ENCODE data around the gene GALNTL6.

Gene GALNTL6

GRCh38 chr4:172573899-172574298 lies 760.7 kb downstream of the GALNTL6 start:
- H3K27me3 ChIP-seq (ENCODE audit: insufficient read depth, insufficient read length), result no peaks in the 10 kb centered on the region

DNA sequence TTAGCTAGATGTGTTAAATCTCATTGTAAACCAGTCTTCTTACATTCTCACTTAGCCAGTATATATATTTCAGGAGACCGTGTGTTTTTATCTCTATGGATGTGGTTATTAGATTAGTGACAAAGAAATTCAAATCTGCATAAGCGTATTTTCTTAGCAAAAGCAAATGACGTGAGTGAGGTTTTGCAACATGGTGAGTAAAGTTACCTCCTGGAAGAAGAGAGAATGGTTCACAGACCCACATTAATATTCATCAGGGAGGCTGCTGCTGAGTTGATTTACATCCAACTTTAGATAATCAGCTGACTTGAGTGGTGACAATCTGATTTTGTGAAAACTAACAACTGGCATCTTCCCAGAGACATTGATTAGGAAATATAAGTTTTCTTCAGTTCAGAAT lies 765.5 kb downstream of the GALNTL6 start:
- DNase-seq (ENCODE audit: low read depth, low spot score), result no peak
- TF ChIP-seq ZNF274 (IDR thresholded peaks at IDR 0.05; ENCODE audit: low read depth, low read length) (no peak), YY1 (IDR thresholded peaks at IDR 0.05; ENCODE audit: insufficient read depth, insufficient read length) (no peak), SUZ12 (IDR thresholded peaks at IDR 0.05; ENCODE audit: extremely low read depth, insufficient read depth, insufficient read length) (no peak)
- H3K9ac ChIP-seq (ENCODE audit: insufficient read length, low read depth), result no peak overlapping the region
- H3K27me3 ChIP-seq (ENCODE audit: insufficient read depth, insufficient read length), result no peaks in the 10 kb centered on the region
- no peak overlapping the region for H3K4me3 ChIP-seq (ENCODE audit: insufficient read length, low read depth)
- H3K9me3 ChIP-seq (ENCODE audit: insufficient read depth, low read length), result no peaks in the 10 kb centered on the region
- no peaks in the 10 kb centered on the region for H3K4me1 ChIP-seq (ENCODE audit: insufficient read depth, insufficient read length)
- H3K36me3 ChIP-seq (ENCODE audit: insufficient read depth, insufficient read length, low read length), result no peaks in the 10 kb centered on the region

More at GRCh38 chr4:172573899-172574298, 760.7 kb downstream of the GALNTL6 start:
- TF ChIP-seq SUZ12 (IDR thresholded peaks at IDR 0.05; ENCODE audit: extremely low read depth, insufficient read depth, insufficient read length) (no peak), YY1 (IDR thresholded peaks at IDR 0.05; ENCODE audit: insufficient read depth, insufficient read length) (no peak), ZNF274 (IDR thresholded peaks at IDR 0.05; ENCODE audit: low read depth, low read length) (no peak)
- DNase-seq (ENCODE audit: low read depth, low spot score), result no peak
- no peaks in the 10 kb centered on the region for H3K36me3 ChIP-seq (ENCODE audit: insufficient read depth, insufficient read length, low read length)
- no peak overlapping the region for H3K9ac ChIP-seq (ENCODE audit: insufficient read length, low read depth)
- no peak overlapping the region for H3K4me3 ChIP-seq (ENCODE audit: insufficient read length, low read depth)
- no peaks in the 10 kb centered on the region for H3K4me1 ChIP-seq (ENCODE audit: insufficient read depth, insufficient read length)
- no peaks in the 10 kb centered on the region for H3K9me3 ChIP-seq (ENCODE audit: insufficient read depth, low read length)

- TF ChIP-seq YY1 (IDR thresholded peaks at IDR 0.05; ENCODE audit: insufficient read depth, insufficient read length) (no peak), ZNF274 (IDR thresholded peaks at IDR 0.05; ENCODE audit: low read depth, low read length) (no peak), SUZ12 (IDR thresholded peaks at IDR 0.05; ENCODE audit: extremely low read depth, insufficient read depth, insufficient read length) (no peak)
- DNase-seq (ENCODE audit: low read depth, low spot score), result no peak
- no peaks in the 10 kb centered on the region for H3K27me3 ChIP-seq (ENCODE audit: insufficient read depth, insufficient read length)
These were observed 771.6 kb downstream of the GALNTL6 start for GRCh38 chr4:172584816-172585215.

DNA sequence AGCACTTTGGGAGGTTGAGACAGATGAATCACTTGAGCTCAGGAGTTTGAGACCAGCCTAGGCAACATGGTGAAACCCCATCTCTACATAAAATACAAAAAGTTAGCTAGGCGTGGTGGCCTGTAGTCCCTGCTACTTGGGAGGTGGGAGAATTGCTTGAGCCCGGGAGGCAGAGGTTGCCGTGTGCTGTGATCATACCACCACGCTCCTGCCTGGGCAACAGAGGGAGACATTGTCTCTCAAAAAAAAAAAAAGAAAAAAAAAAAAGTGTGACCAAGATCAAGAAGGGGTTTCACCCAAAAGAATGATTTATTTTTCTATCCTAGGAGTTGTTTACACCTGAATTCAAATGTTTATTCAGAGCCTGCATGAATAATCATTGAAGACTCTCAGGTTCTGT lies 783.0 kb downstream of the GALNTL6 start:
- Histone ChIP-seq H3K36me3 (ENCODE audit: insufficient read depth, insufficient read length, low read length) (no peaks in the 10 kb centered on the region), H3K27me3 (ENCODE audit: insufficient read depth, insufficient read length) (no peaks in the 10 kb centered on the region), H3K9ac (ENCODE audit: insufficient read length, low read depth) (no peak overlapping the region), H3K4me1 (ENCODE audit: insufficient read depth, insufficient read length) (no peaks in the 10 kb centered on the region), H3K4me3 (ENCODE audit: insufficient read length, low read depth) (no peak overlapping the region), H3K9me3 (ENCODE audit: insufficient read depth, low read length) (no peaks in the 10 kb centered on the region)
- DNase-seq (ENCODE audit: low read depth, low spot score), result peak; percentile 1
- TF ChIP-seq ZNF274 (IDR thresholded peaks at IDR 0.05; ENCODE audit: low read depth, low read length) (no peak), YY1 (IDR thresholded peaks at IDR 0.05; ENCODE audit: insufficient read depth, insufficient read length) (no peak), SUZ12 (IDR thresholded peaks at IDR 0.05; ENCODE audit: extremely low read depth, insufficient read depth, insufficient read length) (no peak)

More at GRCh38 chr4:172584816-172585215, 771.6 kb downstream of the GALNTL6 start:
- H3K36me3 ChIP-seq (ENCODE audit: insufficient read depth, insufficient read length, low read length), result no peaks in the 10 kb centered on the region
- no peaks in the 10 kb centered on the region for H3K9me3 ChIP-seq (ENCODE audit: insufficient read depth, low read length)
- no peaks in the 10 kb centered on the region for H3K4me1 ChIP-seq (ENCODE audit: insufficient read depth, insufficient read length)
- H3K4me3 ChIP-seq (ENCODE audit: insufficient read length, low read depth), result no peak overlapping the region
- H3K9ac ChIP-seq (ENCODE audit: insufficient read length, low read depth), result no peak overlapping the region

DNA sequence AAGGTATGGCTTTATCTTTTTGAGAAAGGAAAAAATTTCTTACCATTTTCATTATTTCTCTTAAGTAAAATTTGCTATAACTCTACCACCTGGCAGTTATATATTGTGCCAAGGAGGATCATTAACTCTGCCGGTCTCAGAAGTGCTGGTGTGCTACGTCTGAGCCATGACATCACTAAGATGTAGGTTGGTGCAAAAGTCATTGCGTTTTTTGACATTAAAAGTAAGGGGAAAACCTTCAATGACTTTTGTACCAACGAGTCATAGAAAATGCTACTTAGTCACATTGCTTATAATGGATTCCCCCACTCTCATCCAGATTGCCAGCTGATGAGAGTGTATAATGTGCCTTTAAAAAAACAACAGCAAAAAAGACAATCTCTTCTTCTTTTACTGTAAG lies 786.4 kb downstream of the GALNTL6 start:
- Histone ChIP-seq H3K4me1 (ENCODE audit: insufficient read depth, insufficient read length) (no peaks in the 10 kb centered on the region), H3K9ac (ENCODE audit: insufficient read length, low read depth) (no peak overlapping the region), H3K36me3 (ENCODE audit: insufficient read depth, insufficient read length, low read length) (no peaks in the 10 kb centered on the region), H3K4me3 (ENCODE audit: insufficient read length, low read depth) (no peak overlapping the region), H3K27me3 (ENCODE audit: insufficient read depth, insufficient read length) (no peaks in the 10 kb centered on the region), H3K9me3 (ENCODE audit: insufficient read depth, low read length) (no peaks in the 10 kb centered on the region)
- TF ChIP-seq SUZ12 (IDR thresholded peaks at IDR 0.05; ENCODE audit: extremely low read depth, insufficient read depth, insufficient read length) (no peak), ZNF274 (IDR thresholded peaks at IDR 0.05; ENCODE audit: low read depth, low read length) (no peak), YY1 (IDR thresholded peaks at IDR 0.05; ENCODE audit: insufficient read depth, insufficient read length) (no peak)
- no peak for DNase-seq (ENCODE audit: low read depth, low spot score)

GRCh38 chr4:172601195-172601594 lies 788.0 kb downstream of the GALNTL6 start:
- no peaks in the 10 kb centered on the region for H3K4me1 ChIP-seq (ENCODE audit: insufficient read depth, insufficient read length)
- no peak overlapping the region for H3K9ac ChIP-seq (ENCODE audit: insufficient read length, low read depth)
- no peaks in the 10 kb centered on the region for H3K36me3 ChIP-seq (ENCODE audit: insufficient read depth, insufficient read length, low read length)
- H3K27me3 ChIP-seq (ENCODE audit: insufficient read depth, insufficient read length), result no peaks in the 10 kb centered on the region
- TF ChIP-seq SUZ12 (IDR thresholded peaks at IDR 0.05; ENCODE audit: extremely low read depth, insufficient read depth, insufficient read length) (no peak), ZNF274 (IDR thresholded peaks at IDR 0.05; ENCODE audit: low read depth, low read length) (no peak), YY1 (IDR thresholded peaks at IDR 0.05; ENCODE audit: insufficient read depth, insufficient read length) (no peak)
- no peaks in the 10 kb centered on the region for H3K9me3 ChIP-seq (ENCODE audit: insufficient read depth, low read length)
- DNase-seq (ENCODE audit: low read depth, low spot score), result no peak
- no peak overlapping the region for H3K4me3 ChIP-seq (ENCODE audit: insufficient read length, low read depth)

GRCh38 chr4:172619218-172619617 lies 806.0 kb downstream of the GALNTL6 start:
- TF ChIP-seq YY1 (IDR thresholded peaks at IDR 0.05; ENCODE audit: insufficient read depth, insufficient read length) (no peak), ZNF274 (IDR thresholded peaks at IDR 0.05; ENCODE audit: low read depth, low read length) (no peak), SUZ12 (IDR thresholded peaks at IDR 0.05; ENCODE audit: extremely low read depth, insufficient read depth, insufficient read length) (no peak)
- Histone ChIP-seq H3K4me1 (ENCODE audit: insufficient read depth, insufficient read length) (no peaks in the 10 kb centered on the region), H3K27me3 (ENCODE audit: insufficient read depth, insufficient read length) (no peaks in the 10 kb centered on the region), H3K9ac (ENCODE audit: insufficient read length, low read depth) (no peak overlapping the region), H3K9me3 (ENCODE audit: insufficient read depth, low read length) (no peaks in the 10 kb centered on the region), H3K4me3 (ENCODE audit: insufficient read length, low read depth) (no peak overlapping the region), H3K36me3 (ENCODE audit: insufficient read depth, insufficient read length, low read length) (no peaks in the 10 kb centered on the region)
- DNase-seq (ENCODE audit: low read depth, low spot score), result no peak
